HuH-7.5 (cell line): Measurements from ENCODE around the gene LCN15.
"Not testable (repeated sequence)": the region's sequence is repeated elsewhere in the genome, so short reads cannot be mapped to it uniquely, and the experiment has no call there.

Source experiments
- DNase-seq: peaks from one replicate; pipeline ENCODE4 v3.0.0; 2011; ENCODE audit warnings: low spot score

Gene LCN15

GRCh38 chr9:136794281-136794999 is 30.1 kb upstream of the LCN15 start:
- DNase-seq = no peak

- DNase-seq = no peak
These were observed 29.0 kb upstream of the LCN15 start for GRCh38 chr9:136793086-136793946.

- no peak for DNase-seq
These were observed 28.2 kb upstream of the LCN15 start for GRCh38 chr9:136792321-136793085.

DNA sequence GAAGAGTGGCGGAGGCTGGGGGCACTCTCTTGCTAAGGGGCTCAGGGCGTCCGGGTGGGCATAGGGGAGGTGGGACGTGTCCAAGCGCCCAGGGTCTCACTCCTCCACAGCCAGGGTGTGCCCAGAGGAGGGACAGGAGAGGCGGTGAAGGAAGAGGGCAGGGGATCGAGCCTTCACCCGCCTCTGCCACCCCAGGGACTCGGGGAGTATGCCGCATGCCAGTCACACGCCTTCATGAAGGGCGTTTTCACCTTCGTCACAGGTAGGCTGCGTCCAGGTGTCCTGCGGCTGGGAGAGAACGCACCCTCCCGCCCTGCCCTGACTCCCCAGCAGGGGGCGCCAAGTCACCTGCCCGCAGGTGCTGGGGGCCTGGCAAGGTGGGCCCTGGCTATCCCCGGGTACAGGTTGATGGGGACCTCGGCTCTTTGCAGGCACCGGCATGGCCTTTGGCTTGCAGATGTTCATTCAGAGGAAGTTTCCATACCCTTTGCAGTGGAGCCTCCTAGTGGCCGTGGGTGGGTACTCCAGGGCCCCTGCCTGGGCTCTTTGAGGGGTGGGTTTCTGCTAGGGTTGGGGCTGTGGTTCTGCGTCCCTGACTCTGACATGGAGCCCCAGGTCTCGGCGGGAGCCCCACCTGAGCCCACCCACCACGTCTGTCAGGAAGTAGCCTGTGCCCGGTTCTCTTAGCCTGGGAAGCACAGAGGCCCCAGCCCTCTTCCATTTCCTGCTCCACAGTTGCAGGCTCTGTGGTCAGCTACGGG is 27.4 kb upstream of the LCN15 start:
- no peak for DNase-seq

- peak; percentile 92 for DNase-seq
These were observed 26.6 kb upstream of the LCN15 start, which contains the start of gene TMEM141 for GRCh38 chr9:136790640-136791515. TMEM141 (plus strand) TSS chr9:136791344; CDS start chr9:136791371, 27 bp downstream.

DNA sequence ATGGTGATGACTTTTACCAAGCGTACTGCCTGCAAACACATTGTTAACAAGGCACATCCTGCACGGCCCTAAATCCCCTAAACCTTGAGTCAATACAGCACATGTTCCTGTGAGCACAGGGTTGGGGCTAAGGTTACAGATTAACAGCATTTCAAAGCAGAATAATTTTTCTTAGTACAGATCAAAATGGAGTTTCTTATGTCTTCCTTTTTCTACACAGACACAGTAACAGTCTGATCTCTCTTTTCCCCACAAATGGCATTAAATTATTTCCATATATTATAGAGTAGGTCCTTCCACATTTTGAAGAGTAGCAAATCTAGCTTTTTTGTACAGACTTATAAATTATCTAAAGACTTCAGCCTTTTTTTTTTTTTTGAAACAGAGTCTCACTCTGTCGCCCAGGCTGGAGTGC is 25.2 kb upstream of the LCN15 start:
- no peak for DNase-seq

- DNase-seq = not testable (repeated sequence)
These were observed 24.6 kb upstream of the LCN15 start for GRCh38 chr9:136788644-136789522.

- DNase-seq = peak; percentile 79
These were observed 23.5 kb upstream of the LCN15 start for GRCh38 chr9:136787690-136788400.

DNA sequence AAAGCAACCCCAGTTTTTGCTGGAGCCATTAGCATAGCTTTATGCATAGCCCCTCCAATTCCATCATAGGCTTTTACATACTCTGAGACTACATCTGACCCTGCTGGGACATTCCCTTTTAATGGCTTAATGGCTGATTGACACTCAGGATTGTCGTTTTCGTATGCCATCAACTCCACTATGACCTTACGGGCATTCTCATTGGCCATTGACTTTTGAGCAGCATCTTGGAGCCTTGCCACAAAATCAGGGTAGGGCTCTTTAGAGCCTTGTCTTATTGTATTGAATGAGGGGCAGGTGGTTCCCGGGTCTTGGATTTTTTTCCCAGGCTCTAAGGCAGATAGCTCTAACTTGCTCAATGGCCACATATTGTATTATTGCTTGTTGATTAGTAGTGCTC is 22.7 kb upstream of the LCN15 start:
- DNase-seq = not testable (repeated sequence)

GRCh38 chr9:136786451-136786850 is 22.1 kb upstream of the LCN15 start:
- no peak for DNase-seq

- not testable (repeated sequence) for DNase-seq
These were observed 21.4 kb upstream of the LCN15 start for GRCh38 chr9:136785565-136786355.

DNA sequence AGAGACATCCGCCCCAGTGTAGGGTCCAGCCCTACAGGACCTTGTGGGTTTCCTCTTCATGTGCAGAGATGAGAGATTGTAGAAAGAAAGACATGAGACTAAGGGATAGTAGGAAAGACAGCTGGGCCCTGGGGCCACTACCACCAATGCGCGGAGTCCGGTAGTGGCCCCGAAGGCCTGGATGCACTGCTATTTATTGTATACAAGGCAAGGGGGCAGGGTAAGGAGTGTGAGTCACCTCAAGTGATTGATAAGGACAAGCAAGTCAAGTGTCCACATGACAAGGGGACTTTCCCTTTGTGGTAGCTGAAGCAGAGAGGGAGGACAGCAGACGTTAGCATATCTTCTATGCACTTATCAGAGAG is 20.7 kb upstream of the LCN15 start:
- DNase-seq = no peak

GRCh38 chr9:136784249-136784996 is 20.1 kb upstream of the LCN15 start:
- no peak for DNase-seq

GRCh38 chr9:136782452-136782851 is 18.1 kb upstream of the LCN15 start:
- DNase-seq = no peak

DNA sequence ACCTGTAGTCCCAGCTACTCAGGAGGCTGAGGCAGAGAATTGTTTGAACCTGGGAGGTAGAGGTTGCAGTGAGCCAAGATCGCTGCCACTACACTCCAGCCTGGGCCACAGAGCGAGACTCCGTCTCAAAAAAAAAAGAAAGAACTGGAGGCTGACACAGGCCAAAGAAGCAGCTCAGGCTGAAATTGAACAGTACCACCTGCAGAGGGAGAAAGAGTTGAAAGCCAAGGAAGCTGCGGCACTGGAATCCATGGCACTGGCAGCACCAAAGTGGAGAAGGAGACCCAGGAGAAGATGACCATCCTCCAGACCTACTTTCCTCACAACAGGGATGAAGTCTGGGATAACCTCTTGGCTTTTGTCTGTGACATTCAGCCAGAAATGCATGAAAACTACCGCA is 15.5 kb upstream of the LCN15 start:
- no peak for DNase-seq

DNA sequence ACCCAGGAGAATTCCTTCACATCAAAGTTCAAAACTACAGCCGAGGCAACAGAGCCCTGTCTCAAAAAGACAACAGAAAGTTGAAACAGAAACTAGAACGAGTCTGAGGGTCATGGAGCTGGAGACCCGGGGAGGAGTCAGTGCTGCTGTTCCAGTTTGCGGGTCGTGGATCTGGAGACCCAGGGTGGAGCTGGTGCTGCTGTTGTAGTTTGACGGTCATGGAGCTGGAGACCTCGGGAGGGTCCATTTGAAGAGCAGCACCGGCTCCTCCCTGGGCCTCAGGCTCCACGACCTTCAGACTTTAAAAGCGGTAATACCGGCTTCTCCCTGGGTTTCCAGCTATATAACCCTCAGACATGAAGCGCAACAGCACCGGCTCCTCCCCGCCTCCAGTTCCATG is 13.0 kb upstream of the LCN15 start:
- no peak for DNase-seq

DNA sequence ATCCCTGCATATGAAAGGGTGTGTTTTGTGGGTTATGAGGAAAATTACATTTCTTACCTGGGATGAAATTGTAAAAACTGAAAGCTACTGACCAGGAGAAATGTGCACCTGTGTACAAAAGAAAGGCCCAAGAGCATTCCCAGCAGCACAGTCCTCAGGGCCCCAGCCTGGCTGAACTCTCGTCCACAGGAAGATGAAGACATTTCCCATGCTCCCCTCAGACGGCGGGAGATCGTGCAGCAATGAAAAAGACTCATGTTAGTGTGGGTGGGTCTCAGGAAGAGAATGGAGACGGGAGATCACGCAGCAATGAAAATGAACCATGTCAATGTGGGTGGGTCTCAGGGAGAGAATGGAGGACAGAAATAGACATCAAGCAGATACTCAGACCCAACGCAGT is 12.6 kb upstream of the LCN15 start:
- DNase-seq = no peak

DNA sequence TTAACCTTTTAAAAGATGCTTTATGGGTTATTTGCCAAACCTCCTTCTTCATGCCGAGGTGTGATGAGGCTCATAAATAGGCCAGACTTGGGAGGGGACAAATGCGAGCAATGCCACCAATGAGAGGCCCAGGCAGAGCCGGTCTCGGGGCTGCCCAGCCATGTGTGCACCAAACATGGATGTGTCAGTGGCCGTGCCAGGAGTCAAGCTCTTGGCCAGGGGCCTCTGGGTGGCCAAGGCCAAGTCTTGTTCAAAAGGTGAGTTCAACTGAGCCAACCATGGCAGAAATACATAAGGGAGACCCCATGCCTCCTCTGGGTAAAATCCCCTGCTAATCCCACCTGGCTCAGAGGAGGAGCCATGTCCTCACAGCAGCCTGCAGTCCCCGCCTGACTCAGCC is 10.9 kb upstream of the LCN15 start:
- DNase-seq = no peak
